GM19395 (cell line): ENCODE data around the gene RAB20.
"Not testable (repeated sequence)": the region's sequence is repeated elsewhere in the genome, so short reads cannot be mapped to it uniquely, and the experiment has no call there.

Experiments
- ATAC-seq: cut with Tn5 transposase; IDR thresholded peaks from one replicate; pipeline ENCODE4 v1.9.1; 2021; ENCODE audit warnings: mild to moderate bottlenecking, moderate library complexity; ENCODE audit not compliant: unreplicated experiment

The RAB20 gene

GRCh38 chr13:110555601-110556223 lies 5.8 kb downstream of the RAB20 start:
- no peak for ATAC-seq

- no peak for ATAC-seq
These were observed 6.6 kb downstream of the RAB20 start for GRCh38 chr13:110554946-110555345.

- ATAC-seq: no peak
These were observed 7.2 kb downstream of the RAB20 start for GRCh38 chr13:110554227-110554836.

DNA sequence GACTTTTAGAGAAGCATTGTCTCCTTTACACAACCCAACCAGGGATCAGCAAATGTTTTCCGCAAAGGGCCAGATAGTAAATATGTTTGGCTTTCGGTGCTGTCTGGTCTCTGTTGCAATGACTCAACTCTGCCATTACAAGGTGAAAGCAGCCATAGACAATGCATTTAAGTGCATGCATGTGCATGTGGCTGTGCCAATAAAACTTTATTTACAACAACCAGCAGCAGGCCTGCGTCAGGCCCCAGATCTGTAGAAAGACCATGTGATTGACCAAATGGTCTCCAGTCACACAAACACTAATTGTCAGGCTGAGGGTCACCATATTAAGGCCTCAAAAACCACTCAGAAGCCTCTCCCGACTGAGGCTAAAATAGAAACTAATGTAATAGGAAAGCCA lies 8.1 kb downstream of the RAB20 start:
- ATAC-seq: no peak

GRCh38 chr13:110552767-110553166 lies 8.8 kb downstream of the RAB20 start:
- ATAC-seq: no peak

GRCh38 chr13:110551284-110551683 lies 10.2 kb downstream of the RAB20 start:
- ATAC-seq: no peak

DNA sequence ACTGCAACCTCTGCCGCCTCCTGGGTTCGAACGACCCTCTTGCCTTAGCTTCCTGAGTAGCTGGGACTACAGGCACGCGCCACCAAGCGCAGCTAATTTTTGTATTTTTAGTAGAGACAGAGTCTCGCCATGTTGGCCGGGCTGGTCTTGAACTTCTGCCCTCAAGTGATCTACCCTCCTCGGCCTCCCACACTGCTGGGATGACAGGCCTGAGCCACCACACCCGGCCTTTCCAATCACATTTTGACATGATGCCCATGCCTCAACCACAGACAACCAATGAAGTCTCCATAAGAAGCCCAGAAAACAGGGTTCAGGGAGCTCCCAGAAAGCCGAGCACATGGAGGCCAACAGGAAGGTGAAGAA lies 11.7 kb downstream of the RAB20 start:
- no peak for ATAC-seq

- ATAC-seq: no peak
These were observed 12.4 kb downstream of the RAB20 start for GRCh38 chr13:110548891-110549794.

DNA sequence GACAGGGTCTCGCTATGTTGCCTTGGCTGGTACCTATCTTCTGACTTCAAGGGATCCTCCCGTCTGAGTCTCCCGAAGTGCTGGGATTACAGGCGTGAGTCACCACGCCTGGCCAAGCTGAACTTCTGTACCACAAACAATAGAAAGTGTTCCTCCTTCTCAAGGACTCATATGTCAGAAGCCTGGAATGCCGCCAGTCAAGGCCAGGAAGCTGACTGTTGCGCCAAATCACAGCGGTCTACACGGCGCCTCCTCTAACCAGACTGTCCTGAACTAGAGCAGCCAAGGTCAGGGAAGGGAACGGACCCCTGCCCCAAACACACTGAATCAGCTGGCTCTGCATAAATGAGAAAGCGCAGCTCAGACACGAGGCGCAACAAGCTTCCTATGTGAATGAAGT lies 14.6 kb downstream of the RAB20 start:
- no peak for ATAC-seq

GRCh38 chr13:110546378-110546777 lies 15.1 kb downstream of the RAB20 start:
- ATAC-seq: no peak

- no peak for ATAC-seq
These were observed 19.2 kb downstream of the RAB20 start for GRCh38 chr13:110542169-110542796.

DNA sequence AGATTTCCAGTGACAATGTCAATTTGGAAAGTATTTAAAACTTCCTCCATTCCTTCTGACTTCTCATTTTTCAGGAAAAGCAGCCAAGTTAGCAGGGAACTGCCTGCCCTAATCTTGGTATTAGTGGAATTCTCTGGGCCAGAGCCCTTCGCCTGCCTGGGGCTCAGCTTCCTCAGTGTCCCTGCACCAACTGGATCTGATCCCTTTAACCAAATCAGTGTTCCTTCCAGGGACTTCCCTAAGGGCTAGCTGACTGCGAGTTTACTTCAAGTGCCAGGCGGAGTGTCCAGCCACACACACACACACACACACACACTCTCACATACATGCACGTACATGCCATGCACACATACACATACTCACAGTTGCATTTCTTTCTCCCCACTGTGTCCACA lies 20.0 kb downstream of the RAB20 start:
- ATAC-seq: no peak

- ATAC-seq: no peak
These were observed 20.5 kb downstream of the RAB20 start for GRCh38 chr13:110540871-110541525.

- no peak for ATAC-seq
These were observed 21.6 kb downstream of the RAB20 start for GRCh38 chr13:110539894-110540293.

DNA sequence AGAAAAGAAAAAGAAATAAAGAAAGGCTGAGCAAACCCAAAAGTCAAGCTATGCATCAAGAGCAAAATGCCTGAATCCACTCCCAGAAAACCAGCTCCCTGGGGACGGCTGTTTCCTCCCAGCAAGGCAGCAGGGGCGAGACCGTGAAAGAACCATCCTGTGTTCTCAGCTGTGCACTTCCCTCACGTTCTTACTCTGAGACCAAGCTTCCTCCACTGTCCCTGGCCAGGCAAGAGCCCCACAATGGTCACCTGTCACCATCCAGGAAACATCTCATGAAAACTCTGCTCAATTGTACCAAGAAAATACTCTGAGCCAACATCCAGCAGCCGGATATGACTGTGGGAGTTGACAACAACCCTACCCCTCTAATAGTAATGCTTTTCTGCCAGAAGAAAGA lies 22.9 kb downstream of the RAB20 start:
- peak; percentile 65 for ATAC-seq

- ATAC-seq: peak; percentile 46
These were observed 25.4 kb downstream of the RAB20 start for GRCh38 chr13:110536006-110536693.

GRCh38 chr13:110535526-110535925 lies 26.0 kb downstream of the RAB20 start:
- ATAC-seq: no peak

DNA sequence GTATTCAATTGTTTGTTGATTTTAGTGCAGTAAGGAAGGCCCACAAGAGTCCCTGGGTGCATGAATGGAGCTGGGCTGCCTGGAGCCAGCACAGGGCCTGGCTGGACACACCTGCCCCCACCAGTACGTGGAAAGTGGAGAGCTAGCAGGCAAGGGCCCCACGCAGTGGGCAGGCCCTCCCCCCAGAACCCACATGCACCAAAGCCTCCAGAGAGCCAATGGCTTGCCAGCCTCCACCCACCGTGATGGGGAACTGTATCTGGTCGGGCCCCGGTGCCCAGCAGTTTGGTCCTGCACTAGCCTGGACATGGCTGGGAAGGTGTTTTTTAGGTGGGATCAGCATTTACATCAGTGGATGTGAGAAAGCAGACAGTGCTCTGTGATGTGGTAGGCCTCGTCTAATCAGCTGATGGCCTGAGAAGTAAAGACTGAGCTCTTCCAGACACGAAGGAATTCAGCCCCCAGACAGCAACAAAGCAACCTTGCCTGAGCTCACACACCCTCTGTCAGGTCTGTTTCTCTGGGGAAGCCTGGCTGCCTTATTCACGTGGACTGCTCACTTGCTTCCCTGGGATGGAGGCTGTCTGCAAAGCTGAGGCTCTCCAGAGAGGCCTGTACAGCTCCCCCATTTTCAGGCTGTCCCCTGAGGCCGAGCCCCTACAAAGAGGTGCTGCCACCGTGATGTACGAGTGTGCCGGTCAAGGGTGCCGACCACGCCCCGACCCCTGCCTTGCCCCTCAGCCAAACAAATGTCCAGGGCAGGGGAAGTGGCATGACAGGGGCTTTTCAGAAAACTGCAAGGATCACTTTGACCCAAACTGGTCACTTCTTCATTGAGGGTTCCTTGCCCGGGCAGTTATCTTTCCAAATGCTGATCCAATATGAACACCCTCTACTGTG lies 27.5 kb downstream of the RAB20 start:
- ATAC-seq: no peak

DNA sequence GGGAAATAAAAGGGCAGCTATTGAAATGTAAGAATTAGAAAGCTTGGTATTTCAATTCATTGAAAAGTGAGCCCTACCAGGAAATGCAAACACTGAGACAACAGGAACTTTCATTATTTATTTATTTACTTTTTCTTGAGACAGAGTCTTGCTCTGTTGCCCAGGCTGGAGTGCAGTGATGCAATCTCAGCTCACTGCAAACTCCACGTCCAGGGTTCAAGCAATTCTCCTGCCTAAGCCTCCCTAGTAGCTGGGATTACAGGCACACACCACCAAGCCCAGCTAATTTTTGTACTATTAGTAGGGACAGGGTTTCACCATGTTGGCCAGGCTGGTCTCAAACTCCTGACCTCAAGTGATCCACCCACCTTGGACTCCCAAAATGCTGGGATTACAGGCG lies 29.3 kb downstream of the RAB20 start:
- ATAC-seq: not testable (repeated sequence)
